OCI-LY7 (cell line): ENCODE data around the gene NBEA. TPM values are rescaled to one million over a fixed set of nuclear protein-coding genes. Genes with fewer than 3 reads are reported as not detected.

ENCODE experiments used
- BruUV-seq: library from RNA; stranded (reverse); fragments of 400-500 nt; replicated peaks from 2 replicates; lab custom pipeline; 2021; lab: Mats Ljungman, UMichigan
- CTCF ChIA-PET: fragments of 300-600 bp; sonication (Branson Sonifier 250); formaldehyde crosslinking; loops from one replicate; lab custom pipeline; 2022; ENCODE audit warnings: antibody characterized with exemption; ENCODE audit not compliant: unreplicated experiment; lab: Charles Lee
- POLR2A ChIA-PET: fragments of 300-600 bp; sonication (Branson Sonifier 250); formaldehyde crosslinking; loops from one replicate; lab custom pipeline; 2022; ENCODE audit warnings: antibody characterized with exemption; lab: Charles Lee
- DNase-seq: peaks from one replicate; pipeline ENCODE4 v3.0.0-alpha.2; 2015; ENCODE audit warnings: low spot score
- H2AFZ ChIP-seq: fragments of 200-600 bp; sonication (generic), shearing (Covaris generic); 2 replicates; pipeline ENCODE4 v1.6.1; 2014; ENCODE audit warnings: mild to moderate bottlenecking, antibody characterized with exemption, low read length, moderate library complexity
- H3K27ac ChIP-seq: fragments of 200-600 bp; sonication (generic); 2 replicates; pipeline ENCODE4 v1.5.1; 2014; ENCODE audit warnings: mixed run types, low read depth, mild to moderate bottlenecking, moderate library complexity, low read length, inconsistent platforms; ENCODE audit not compliant: poor library complexity, severe bottlenecking
- H3K36me3 ChIP-seq: fragments of 200-600 bp; sonication (generic); 2 replicates; pipeline ENCODE4 v1.6.1; 2014; ENCODE audit warnings: mild to moderate bottlenecking, antibody characterized with exemption, low read length, moderate library complexity, mixed read lengths; ENCODE audit not compliant: insufficient read depth
- H3K4me1 ChIP-seq: fragments of 200-600 bp; sonication (generic); 2 replicates; pipeline ENCODE4 v1.5.1; 2014; ENCODE audit warnings: mild to moderate bottlenecking, low read length; ENCODE audit not compliant: insufficient read depth, poor library complexity, severe bottlenecking
- H3K4me2 ChIP-seq: fragments of 200-600 bp; sonication (generic); 2 replicates; pipeline ENCODE4 v1.6.1; 2014; ENCODE audit warnings: mild to moderate bottlenecking, low read length
- H3K4me3 ChIP-seq: fragments of 200-600 bp; sonication (generic); 2 replicates; pipeline ENCODE4 v1.5.1; 2014; ENCODE audit warnings: mild to moderate bottlenecking, low read depth, low read length; ENCODE audit not compliant: poor library complexity, severe bottlenecking
- H3K79me2 ChIP-seq: fragments of 200-600 bp; sonication (generic); 2 replicates; pipeline ENCODE4 v1.6.1; 2016; ENCODE audit warnings: low read depth, mild to moderate bottlenecking, low read length, moderate library complexity, mixed read lengths; ENCODE audit not compliant: insufficient read depth
- H3K9me2 ChIP-seq: fragments of 200-600 bp; sonication (generic); 2 replicates; pipeline ENCODE4 v1.6.1; 2016; ENCODE audit warnings: mild to moderate bottlenecking, low read length, mixed read lengths; ENCODE audit not compliant: insufficient read depth
- H3K9me3 ChIP-seq: fragments of 200-600 bp; sonication (generic); 2 replicates; pipeline ENCODE4 v1.6.1; 2014; ENCODE audit warnings: mild to moderate bottlenecking, mixed run types, low read length, mixed read lengths
- H4K20me1 ChIP-seq: fragments of 200-600 bp; sonication (generic); 2 replicates; pipeline ENCODE4 v1.6.1; 2014; ENCODE audit warnings: mild to moderate bottlenecking, antibody characterized with exemption, low read length, moderate library complexity, mixed read lengths; ENCODE audit not compliant: insufficient read depth
- CTCF ChIP-seq: fragments of 200-600 bp; sonication (generic); conservative IDR thresholded peaks from 2 replicates; pipeline ENCODE4 v1.5.1; 2014; ENCODE audit warnings: mild to moderate bottlenecking, antibody characterized with exemption, low read length, moderate library complexity, mixed read lengths
- EZH2phosphoT487 ChIP-seq: fragments of 200-600 bp; sonication (generic); IDR thresholded peaks from 2 replicates; pipeline ENCODE4 v1.6.1; 2018; ENCODE audit warnings: low read depth, borderline replicate concordance, mild to moderate bottlenecking, mixed run types, antibody characterized with exemption, low read length, moderate library complexity, mixed read lengths
- intact Hi-C: fragments of 100-400 bp; cut with micrococcal nuclease; formaldehyde crosslinking; loops from one replicate; pipeline ENCODE4 v1.10.0; 2022; ENCODE audit not compliant: unreplicated experiment
- total RNA-seq, 2 experiments: library from RNA; depleted of rRNA in 1 of 2; stranded (reverse); fragments of >200 nt in 1 of 2; shearing (Covaris generic) in 1 of 2; gene quantifications; 2 replicates each; pipeline ENCODE4 v1.2.3, GENCODE V29; 2014 to 2022

NBEA gene
- total RNA-seq, 2 experiments from 2014 or later = 3.6 to 11.0 TPM

DNA sequence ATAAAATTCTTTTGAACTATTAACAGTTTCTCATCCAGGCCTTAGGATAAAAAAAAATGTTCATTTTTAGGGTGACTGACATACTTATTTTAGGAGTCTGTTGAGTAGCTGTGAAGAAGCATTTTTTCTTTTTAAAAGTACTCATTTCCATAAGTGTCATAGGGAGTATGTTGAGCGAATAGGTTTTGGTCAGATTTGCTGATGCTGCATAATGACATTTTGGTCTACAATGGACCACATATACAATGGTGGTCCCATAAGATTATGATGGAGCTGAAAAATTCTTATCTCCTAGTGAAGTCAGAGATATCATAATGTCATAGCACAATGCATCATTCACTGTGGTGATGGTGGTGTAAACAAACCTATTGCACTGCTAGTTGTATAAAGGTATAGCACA lies 17.4 kb downstream of the NBEA start:
- ChIA-PET POLR2A (interaction anchor here (1.4 to 2.5 kb wide), 2 partner anchors 10 to 15 kb away, joined by 4 to 8 read pairs; no protein-coding TSS in a partner anchor), CTCF (no interaction called here)
- intact Hi-C loops = no loop called here
- TF ChIP-seq EZH2phosphoT487 (no peak), CTCF (no peak)
- Histone ChIP-seq H4K20me1 (0 out of 2 replicates have a peak, but pooled peaks cover 3% of the 10 kb centered on the region), H3K4me3 (no peak overlapping the region), H3K4me1 (no peaks in the 10 kb centered on the region), H3K9me2 (no peaks in the 10 kb centered on the region), H2AFZ (no peak overlapping the region), H3K9me3 (no peaks in the 10 kb centered on the region), H3K27ac (no peak overlapping the region), H3K4me2 (no peak overlapping the region), H3K36me3 (no peaks in the 10 kb centered on the region), H3K79me2 (no peaks in the 10 kb centered on the region)
- no peak for DNase-seq
- no TSS peak for BruUV-seq

GRCh38 chr13:34964558-34964957 lies 22.5 kb downstream of the NBEA start:
- no peaks in the 10 kb centered on the region for H4K20me1 ChIP-seq
- H3K4me1 ChIP-seq = no peaks in the 10 kb centered on the region
- no TSS peak for BruUV-seq
- intact Hi-C loops = no loop called here
- no peaks in the 10 kb centered on the region for H3K36me3 ChIP-seq
- no peak overlapping the region for H3K4me2 ChIP-seq
- POLR2A ChIA-PET = interaction anchor here (0.7 to 1.5 kb wide), 3 partner anchors 15 to 42 kb away, joined by 3 to 6 read pairs (median 3); no protein-coding TSS in a partner anchor
- DNase-seq = no peak
- no peaks in the 10 kb centered on the region for H3K79me2 ChIP-seq
- CTCF ChIA-PET = no interaction called here
- H3K4me3 ChIP-seq = no peak overlapping the region
- no peak overlapping the region for H3K27ac ChIP-seq
- no peaks in the 10 kb centered on the region for H3K9me2 ChIP-seq
- no peaks in the 10 kb centered on the region for H3K9me3 ChIP-seq
- no peak overlapping the region for H2AFZ ChIP-seq
- no peak for TF ChIP-seq CTCF
- no peak for TF ChIP-seq EZH2phosphoT487

GRCh38 chr13:34967851-34968562 lies 25.9 kb downstream of the NBEA start:
- intact Hi-C loops = no loop called here
- H3K4me1 ChIP-seq = no peaks in the 10 kb centered on the region

More at GRCh38 chr13:34967851-34968562, 25.9 kb downstream of the NBEA start:
- H3K4me2 ChIP-seq = no peak overlapping the region
- no TSS peak for BruUV-seq
- H3K4me3 ChIP-seq = no peak overlapping the region
- no peaks in the 10 kb centered on the region for H3K79me2 ChIP-seq
- H2AFZ ChIP-seq = no peak overlapping the region
- DNase-seq = no peak
- POLR2A ChIA-PET = interaction anchor here (0.6 to 1.0 kb wide), 4 partner anchors 8 to 1139 kb away, joined by 3 to 4 read pairs (median 3); no protein-coding TSS in a partner anchor
- H3K9me2 ChIP-seq = no peaks in the 10 kb centered on the region
- no peak overlapping the region for H3K27ac ChIP-seq
- TF ChIP-seq EZH2phosphoT487 (no peak), CTCF (no peak)
- no peaks in the 10 kb centered on the region for H4K20me1 ChIP-seq
- no peaks in the 10 kb centered on the region for H3K9me3 ChIP-seq
- CTCF ChIA-PET = no interaction called here
- H3K36me3 ChIP-seq = no peaks in the 10 kb centered on the region
